Astrocyte (in vitro differentiated cells and primary cell): Measurements from ENCODE around the gene ACTA2. TPM values are rescaled to one million over a fixed set of nuclear protein-coding genes. Genes with fewer than 3 reads are reported as not detected.

Source experiments
- DNase-seq: peaks from one replicate; pipeline ENCODE4 v3.0.0-alpha.2; 2010; ENCODE audit warnings: low read depth
- FAIRE-seq: peaks from 2 replicates; lab custom pipeline; 2011; peaks lifted over from hg19 to GRCh38; lab: Jason Lieb, UNC
- H2AFZ ChIP-seq: 2 replicates; pipeline ENCODE4 v1.6.0; 2012; ENCODE audit warnings: low read depth, low read length, inconsistent platforms
- H3K27ac ChIP-seq: 2 replicates; pipeline ENCODE4 v1.5.1; 2011; ENCODE audit warnings: low read depth, low read length, inconsistent platforms
- H3K27me3 ChIP-seq: 2 replicates; pipeline ENCODE4 v1.6.0; 2011; ENCODE audit warnings: low read length, inconsistent platforms; ENCODE audit not compliant: insufficient read depth
- H3K36me3 ChIP-seq: 2 replicates; pipeline ENCODE4 v1.5.1; 2011; ENCODE audit warnings: low read length, inconsistent platforms; ENCODE audit not compliant: insufficient read depth
- H3K4me1 ChIP-seq: 2 replicates; pipeline ENCODE4 v1.5.1; 2011; ENCODE audit warnings: low read length, inconsistent platforms; ENCODE audit not compliant: insufficient read depth
- H3K4me2 ChIP-seq: 2 replicates; pipeline ENCODE4 v1.6.0; 2012; ENCODE audit warnings: low read length, inconsistent platforms
- H3K4me3 ChIP-seq: 2 replicates; pipeline ENCODE4 v1.5.1; 2011; ENCODE audit warnings: low read depth, mild to moderate bottlenecking, low read length, inconsistent platforms; ENCODE audit not compliant: insufficient read depth
- H3K79me2 ChIP-seq: 2 replicates; pipeline ENCODE4 v1.6.0; 2012; ENCODE audit warnings: mild to moderate bottlenecking, low read length, inconsistent platforms; ENCODE audit not compliant: insufficient read depth
- H3K9ac ChIP-seq: 2 replicates; pipeline ENCODE4 v1.6.0; 2012; ENCODE audit warnings: mild to moderate bottlenecking, low read length, inconsistent platforms
- H3K9me3 ChIP-seq: 2 replicates; pipeline ENCODE4 v1.5.1; 2012; ENCODE audit warnings: low read depth, mild to moderate bottlenecking, low read length, inconsistent platforms; ENCODE audit not compliant: insufficient read depth
- H4K20me1 ChIP-seq: 2 replicates; pipeline ENCODE4 v1.6.0; 2012; ENCODE audit warnings: low read length, inconsistent platforms; ENCODE audit not compliant: insufficient read depth
- H3K27ac Mint-ChIP-seq: one replicate; pipeline ENCODE4 v1.8.0; 2021; ENCODE audit warnings: mild to moderate bottlenecking, mixed read lengths; ENCODE audit not compliant: unreplicated experiment
- H3K27me3 Mint-ChIP-seq: one replicate; pipeline ENCODE4 v1.8.0; 2021; ENCODE audit warnings: low read depth, mixed read lengths; ENCODE audit not compliant: unreplicated experiment
- H3K36me3 Mint-ChIP-seq: one replicate; pipeline ENCODE4 v1.8.0; 2021; ENCODE audit warnings: low read depth, mixed read lengths; ENCODE audit not compliant: unreplicated experiment
- H3K4me1 Mint-ChIP-seq: one replicate; pipeline ENCODE4 v1.8.0; 2021; ENCODE audit warnings: low read depth, mixed read lengths; ENCODE audit not compliant: unreplicated experiment
- H3K4me3 Mint-ChIP-seq: one replicate; pipeline ENCODE4 v1.8.0; 2021; ENCODE audit warnings: mild to moderate bottlenecking, moderate library complexity, mixed read lengths; ENCODE audit not compliant: unreplicated experiment
- H3K9me3 Mint-ChIP-seq: one replicate; pipeline ENCODE4 v1.8.0; 2021; ENCODE audit warnings: mild to moderate bottlenecking, mixed read lengths; ENCODE audit not compliant: unreplicated experiment
- EZH2 ChIP-seq: IDR thresholded peaks from 2 replicates; pipeline ENCODE4 v1.6.1; 2012; ENCODE audit warnings: mild to moderate bottlenecking, low read length, inconsistent platforms; ENCODE audit not compliant: insufficient read depth
- total RNA-seq: library from RNA; stranded (reverse); gene quantifications from 2 replicates; pipeline ENCODE4 v1.2.1, GENCODE V29; 2021
- TF ChIP-seq, protein P1 (sequence below): IDR thresholded peaks from 2 replicates; pipeline ENCODE4 v1.5.1; 2011; ENCODE audit warnings: low read depth, mild to moderate bottlenecking, inconsistent platforms, low read length, moderate library complexity; ENCODE audit not compliant: insufficient read depth

Gene ACTA2
- total RNA-seq, 1 donor from 2014 or later, result 345 TPM

- Mint-ChIP-seq H3K27me3 (no peaks in the 10 kb centered on the region), H3K36me3 (peaks cover 1% of the 10 kb centered on the region), H3K9me3 (no peaks in the 10 kb centered on the region), H3K4me3 (no peak overlapping the region), H3K4me1 (peaks cover 5% of the 10 kb centered on the region), H3K27ac (no peak overlapping the region)
- Histone ChIP-seq H3K9me3 (no peaks in the 10 kb centered on the region), H4K20me1 (peaks cover 10% of the 10 kb centered on the region), H3K4me3 (no peak overlapping the region), H3K79me2 (no peaks in the 10 kb centered on the region), H3K4me1 (no peaks in the 10 kb centered on the region), H3K9ac (no peak overlapping the region), H3K27ac (no peak overlapping the region), H3K4me2 (no peak overlapping the region), H3K27me3 (no peaks in the 10 kb centered on the region), H3K36me3 (peaks cover 11% of the 10 kb centered on the region), H2AFZ (no peak overlapping the region)
- no peak for FAIRE-seq
- DNase-seq, result peak; percentile 16
- TF ChIP-seq, protein P1, sequence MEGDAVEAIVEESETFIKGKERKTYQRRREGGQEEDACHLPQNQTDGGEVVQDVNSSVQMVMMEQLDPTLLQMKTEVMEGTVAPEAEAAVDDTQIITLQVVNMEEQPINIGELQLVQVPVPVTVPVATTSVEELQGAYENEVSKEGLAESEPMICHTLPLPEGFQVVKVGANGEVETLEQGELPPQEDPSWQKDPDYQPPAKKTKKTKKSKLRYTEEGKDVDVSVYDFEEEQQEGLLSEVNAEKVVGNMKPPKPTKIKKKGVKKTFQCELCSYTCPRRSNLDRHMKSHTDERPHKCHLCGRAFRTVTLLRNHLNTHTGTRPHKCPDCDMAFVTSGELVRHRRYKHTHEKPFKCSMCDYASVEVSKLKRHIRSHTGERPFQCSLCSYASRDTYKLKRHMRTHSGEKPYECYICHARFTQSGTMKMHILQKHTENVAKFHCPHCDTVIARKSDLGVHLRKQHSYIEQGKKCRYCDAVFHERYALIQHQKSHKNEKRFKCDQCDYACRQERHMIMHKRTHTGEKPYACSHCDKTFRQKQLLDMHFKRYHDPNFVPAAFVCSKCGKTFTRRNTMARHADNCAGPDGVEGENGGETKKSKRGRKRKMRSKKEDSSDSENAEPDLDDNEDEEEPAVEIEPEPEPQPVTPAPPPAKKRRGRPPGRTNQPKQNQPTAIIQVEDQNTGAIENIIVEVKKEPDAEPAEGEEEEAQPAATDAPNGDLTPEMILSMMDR, result no peak
- TF ChIP-seq EZH2, result no peak
Measured at GRCh38 chr10:88931548-88931947, 21.0 kb downstream of the ACTA2 start.

- FAIRE-seq (no peak), DNase-seq (no peak)
- H3K4me2 ChIP-seq, result no peak overlapping the region
- no peaks in the 10 kb centered on the region for H3K36me3 Mint-ChIP-seq
- no peaks in the 10 kb centered on the region for H3K27me3 ChIP-seq
- TF ChIP-seq, protein P1, result no peak
- no peak for TF ChIP-seq EZH2
- no peaks in the 10 kb centered on the region for H3K4me1 ChIP-seq
- H3K79me2 ChIP-seq, result no peaks in the 10 kb centered on the region
- H3K36me3 ChIP-seq, result no peaks in the 10 kb centered on the region
- H3K9me3 Mint-ChIP-seq, result peaks cover 2% of the 10 kb centered on the region
- no peak overlapping the region for H3K9ac ChIP-seq
- H3K27ac ChIP-seq, result no peak overlapping the region
- H3K27ac Mint-ChIP-seq, result no peak overlapping the region
- H2AFZ ChIP-seq, result no peak overlapping the region
- peaks cover 7% of the 10 kb centered on the region for H3K4me1 Mint-ChIP-seq
- H3K9me3 ChIP-seq, result no peaks in the 10 kb centered on the region
- H3K27me3 Mint-ChIP-seq, result no peaks in the 10 kb centered on the region
- peaks cover 5% of the 10 kb centered on the region for H4K20me1 ChIP-seq
- no peak overlapping the region for H3K4me3 ChIP-seq
- H3K4me3 Mint-ChIP-seq, result no peak overlapping the region
Measured at GRCh38 chr10:88928254-88928653, 24.3 kb downstream of the ACTA2 start.

GRCh38 chr10:88927416-88927690 is 25.2 kb downstream of the ACTA2 start:
- Mint-ChIP-seq H3K36me3 (no peaks in the 10 kb centered on the region), H3K27ac (no peak overlapping the region), H3K9me3 (peaks cover 2% of the 10 kb centered on the region), H3K4me1 (peaks cover 7% of the 10 kb centered on the region), H3K4me3 (no peak overlapping the region), H3K27me3 (no peaks in the 10 kb centered on the region)
- Histone ChIP-seq H3K9ac (no peak overlapping the region), H3K36me3 (no peaks in the 10 kb centered on the region), H3K79me2 (no peaks in the 10 kb centered on the region), H3K4me3 (no peak overlapping the region), H3K27ac (no peak overlapping the region), H3K4me2 (no peak overlapping the region), H3K27me3 (no peaks in the 10 kb centered on the region), H4K20me1 (no peaks in the 10 kb centered on the region), H2AFZ (no peak overlapping the region), H3K9me3 (no peaks in the 10 kb centered on the region), H3K4me1 (no peaks in the 10 kb centered on the region)
- DNase-seq, result no peak
- TF ChIP-seq, protein P1, result no peak
- TF ChIP-seq EZH2, result no peak
- no peak for FAIRE-seq
